GM18526 (cell line): ENCODE results near the gene FGD5.

Experiments used
- POLR2A ChIP-seq: IDR thresholded peaks from 3 replicates; pipeline ENCODE4 v1.6.1; 2011; ENCODE audit not compliant: insufficient read length; ENCODE audit errors: extremely low read depth

The FGD5 gene

GRCh38 chr3:14818804-14819500 is at the start of gene FGD5:
Gene FGD5, plus strand, starts transcription at chr3:14818962. Its CDS starts 110 bp downstream, at chr3:14819072.
- TF ChIP-seq POLR2A, result no peak

GRCh38 chr3:14769544-14770325 is 49.0 kb upstream of the FGD5 start:
- TF ChIP-seq POLR2A, result no peak

- TF ChIP-seq POLR2A, result no peak
These were observed 48.2 kb upstream of the FGD5 start for GRCh38 chr3:14770591-14770990.

- no peak for TF ChIP-seq POLR2A
These were observed 46.9 kb upstream of the FGD5 start for GRCh38 chr3:14771593-14772497.

- TF ChIP-seq POLR2A, result no peak
These were observed 46.1 kb upstream of the FGD5 start for GRCh38 chr3:14772533-14773138.

GRCh38 chr3:14773281-14773680 is 45.5 kb upstream of the FGD5 start:
- no peak for TF ChIP-seq POLR2A

GRCh38 chr3:14773691-14774128 is 45.1 kb upstream of the FGD5 start:
- no peak for TF ChIP-seq POLR2A

- TF ChIP-seq POLR2A, result no peak
These were observed 44.3 kb upstream of the FGD5 start for GRCh38 chr3:14774431-14774830.

- no peak for TF ChIP-seq POLR2A
These were observed 43.8 kb upstream of the FGD5 start for GRCh38 chr3:14775011-14775410.

- TF ChIP-seq POLR2A, result no peak
These were observed 43.2 kb upstream of the FGD5 start for GRCh38 chr3:14775563-14775962.

GRCh38 chr3:14779069-14779685 is 39.6 kb upstream of the FGD5 start:
- TF ChIP-seq POLR2A, result no peak

- no peak for TF ChIP-seq POLR2A
These were observed 37.7 kb upstream of the FGD5 start for GRCh38 chr3:14780927-14781507.

- TF ChIP-seq POLR2A, result no peak
These were observed 35.2 kb upstream of the FGD5 start for GRCh38 chr3:14783480-14784086.

GRCh38 chr3:14784087-14784681 is 34.6 kb upstream of the FGD5 start:
- no peak for TF ChIP-seq POLR2A
